Loucy (cell line): ENCODE results near the gene PBX2.
"Not testable (repeated sequence)": the region's sequence is repeated elsewhere in the genome, so short reads cannot be mapped to it uniquely, and the experiment has no call there.

Experiments
- H2AFZ ChIP-seq: fragments of 200-600 bp; sonication (generic); 2 replicates; pipeline ENCODE4 v1.6.0; 2016; ENCODE audit warnings: antibody characterized with exemption, mild to moderate bottlenecking, low read length, moderate library complexity
- H3F3A ChIP-seq: fragments of 200-600 bp; 2 replicates; pipeline ENCODE4 v1.6.0; 2016; ENCODE audit warnings: antibody characterized with exemption, low read depth, mild to moderate bottlenecking
- H3K27me3 ChIP-seq: fragments of 200-600 bp; sonication (generic); 2 replicates; pipeline ENCODE4 v1.6.1; 2014; ENCODE audit warnings: low read length, mild to moderate bottlenecking; ENCODE audit not compliant: insufficient read depth, poor library complexity, severe bottlenecking
- H3K36me3 ChIP-seq: fragments of 200-600 bp; sonication (generic); 2 replicates; pipeline ENCODE4 v1.6.1; 2016; ENCODE audit warnings: low read length; ENCODE audit not compliant: insufficient read depth
- H3K4me1 ChIP-seq: fragments of 200-600 bp; sonication (generic); 2 replicates; pipeline ENCODE4 v1.5.1; 2014; ENCODE audit warnings: low read length, mild to moderate bottlenecking; ENCODE audit not compliant: insufficient read depth, poor library complexity, severe bottlenecking
- H3K4me2 ChIP-seq: fragments of 200-600 bp; sonication (generic); 2 replicates; pipeline ENCODE4 v1.6.0; 2014; ENCODE audit warnings: antibody characterized with exemption, low read length, low read depth, mild to moderate bottlenecking; ENCODE audit not compliant: poor library complexity, severe bottlenecking
- H3K4me3 ChIP-seq: fragments of 200-600 bp; sonication (generic); 2 replicates; pipeline ENCODE4 v1.5.1; 2014; ENCODE audit warnings: low read length, mild to moderate bottlenecking, mixed read lengths; ENCODE audit not compliant: poor library complexity, severe bottlenecking
- H3K79me2 ChIP-seq: fragments of 200-600 bp; sonication (generic); 2 replicates; pipeline ENCODE4 v1.6.1; 2014; ENCODE audit warnings: low read length; ENCODE audit not compliant: insufficient read depth
- H3K9ac ChIP-seq: fragments of 200-600 bp; sonication (generic); 2 replicates; pipeline ENCODE4 v1.6.0; 2014; ENCODE audit warnings: mild to moderate bottlenecking, low read depth, low read length, moderate library complexity; ENCODE audit not compliant: poor library complexity, severe bottlenecking
- H3K9me2 ChIP-seq: fragments of 200-600 bp; sonication (generic); replicated peaks from 2 replicates; pipeline ENCODE4 v1.6.1; 2016; ENCODE audit warnings: low read depth, low read length, mixed read lengths
- H3K9me3 ChIP-seq: fragments of 200-600 bp; sonication (generic); 2 replicates; pipeline ENCODE4 v1.6.1; 2014; ENCODE audit warnings: mild to moderate bottlenecking, antibody characterized with exemption, low read length, low read depth; ENCODE audit not compliant: insufficient read depth
- H4K20me1 ChIP-seq: fragments of 200-600 bp; sonication (generic); 2 replicates; pipeline ENCODE4 v1.6.0; 2014; ENCODE audit warnings: antibody characterized with exemption, low read length, mild to moderate bottlenecking; ENCODE audit not compliant: insufficient read depth, poor library complexity, severe bottlenecking
- CTCF ChIP-seq: fragments of 200-600 bp; sonication (generic); conservative IDR thresholded peaks from 2 replicates; pipeline ENCODE4 v1.5.1; 2014; ENCODE audit warnings: mild to moderate bottlenecking, antibody characterized with exemption, low read length
- EZH2phosphoT487 ChIP-seq: fragments of 200-600 bp; IDR thresholded peaks from 2 replicates; pipeline ENCODE4 v1.6.1; 2018; ENCODE audit warnings: antibody characterized with exemption, mild to moderate bottlenecking, moderate library complexity, borderline replicate concordance

Gene PBX2

GRCh38 chr6:32194388-32194787, 4.4 kb upstream of the PBX2 start:
- peaks cover 53% of the 10 kb centered on the region for H3K4me1 ChIP-seq
- no peaks in the 10 kb centered on the region for H3K27me3 ChIP-seq
- no peaks in the 10 kb centered on the region for H3F3A ChIP-seq
- peak overlapping the region; percentile 99 for H3K4me2 ChIP-seq
- peaks cover 64% of the 10 kb centered on the region for H3K79me2 ChIP-seq
- peak overlapping the region; percentile 96 for H3K9ac ChIP-seq
- TF ChIP-seq CTCF = no peak
- no peak for TF ChIP-seq EZH2phosphoT487
- H4K20me1 ChIP-seq = no peaks in the 10 kb centered on the region
- H3K9me2 ChIP-seq = no peaks in the 10 kb centered on the region
- H3K9me3 ChIP-seq = no peaks in the 10 kb centered on the region
- no peak overlapping the region for H2AFZ ChIP-seq
- H3K4me3 ChIP-seq = peak overlapping the region; percentile 91
- no peaks in the 10 kb centered on the region for H3K36me3 ChIP-seq

DNA sequence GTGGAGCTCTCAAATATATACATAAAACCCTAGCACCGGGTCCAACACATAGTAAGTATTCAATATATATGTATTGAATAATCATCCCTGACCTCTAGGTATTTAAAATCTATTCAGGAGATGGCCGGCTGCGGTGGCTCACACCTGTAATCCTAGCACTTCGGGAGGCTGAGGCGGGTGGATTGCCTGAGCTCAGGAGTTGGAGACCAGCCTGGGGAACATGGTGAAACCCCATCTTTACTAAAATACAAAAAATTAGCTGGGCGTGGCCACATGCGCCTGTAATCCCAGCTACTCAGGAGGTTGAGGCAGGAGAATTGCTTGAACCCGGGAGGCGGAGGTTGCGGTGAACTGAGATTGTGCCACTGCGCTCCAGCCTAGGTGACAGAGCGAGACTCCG, 3.1 kb upstream of the PBX2 start:
- H3K4me2 ChIP-seq = peak overlapping the region; percentile 99
- peak overlapping the region; percentile 96 for H3K9ac ChIP-seq
- H4K20me1 ChIP-seq, H3K9me2 ChIP-seq, H3K27me3 ChIP-seq, H3F3A ChIP-seq, H3K36me3 ChIP-seq, H3K9me3 ChIP-seq: not testable (repeated sequence)
- peaks cover 62% of the 10 kb centered on the region for H3K4me1 ChIP-seq
- H2AFZ ChIP-seq = peak overlapping the region; percentile 60; the same call in 1 of the 2 replicates
- peak overlapping the region; percentile 91 for H3K4me3 ChIP-seq
- peaks cover 76% of the 10 kb centered on the region for H3K79me2 ChIP-seq

- Histone ChIP-seq H3K4me1 (peaks cover 62% of the 10 kb centered on the region), H3K9me2 (no peaks in the 10 kb centered on the region), H3K4me2 (peak within 1 kb of the TSS; percentile 99), H3K79me2 (peaks cover 81% of the 10 kb centered on the region), H3K27me3 (no peaks in the 10 kb centered on the region), H3K9ac (peak within 1 kb of the TSS; percentile 96), H3K9me3 (no peaks in the 10 kb centered on the region), H3F3A (no peaks in the 10 kb centered on the region), H4K20me1 (peaks cover 7% of the 10 kb centered on the region), H2AFZ (peak within 1 kb of the TSS; percentile 60; the same call in 1 of the 2 replicates), H3K4me3 (peak within 1 kb of the TSS; percentile 91), H3K36me3 (peaks cover 2% of the 10 kb centered on the region; the same call in 1 of the 2 replicates)
- TF ChIP-seq CTCF (no peak), EZH2phosphoT487 (no peak)
These were observed 2.6 kb upstream of the PBX2 start, which contains the start of gene GPSM3 for GRCh38 chr6:32192608-32193039. TSS of gene GPSM3 (minus strand) at chr6:32192643. CDS start at chr6:32192513, 130 bp downstream.
